HEK293 (cell line): Measurements from ENCODE around the gene BID.

Source experiments
- CTCF ChIA-PET: fragments of 350-600 bp; formaldehyde crosslinking; extraction: SDS; loops from one replicate; lab custom pipeline; 2021; ENCODE audit warnings: antibody characterized with exemption; lab: Yijun Ruan, JAX
- POLR2A ChIA-PET: fragments of 300-600 bp; formaldehyde crosslinking; extraction: SDS; loops from one replicate; lab custom pipeline; 2020; ENCODE audit warnings: antibody characterized with exemption, inconsistent platforms; lab: Yijun Ruan, JAX
- H3K27ac ChIP-seq: fragments of 200-500 bp; sonication (Bioruptor generic); 2 replicates; pipeline ENCODE4 v1.5.1; 2014; ENCODE audit warnings: low read depth, low read length, control low read depth, inconsistent platforms; ENCODE audit errors: extremely low read depth
- H3K36me3 ChIP-seq, 2 experiments: fragments of 200-500 bp in 1 of 2; sonication (Bioruptor generic) in 1 of 2; 1 replicate in 1 of 2; 2 replicates in 1 of 2; pipeline ENCODE4 v1.5.1; 2014 to 2017; ENCODE audit warnings: inconsistent platforms in 2 of 2, low read length in 2 of 2; ENCODE audit not compliant: control insufficient read depth in 2 of 2, insufficient read depth in 1 of 2
- H3K4me1 ChIP-seq: fragments of 200-500 bp; sonication (Bioruptor generic); 2 replicates; pipeline ENCODE4 v1.5.1; 2014; ENCODE audit warnings: mild to moderate bottlenecking, low read length, inconsistent platforms; ENCODE audit not compliant: control insufficient read depth, insufficient read depth
- H3K4me3 ChIP-seq: 2 replicates; pipeline ENCODE4 v1.5.1; 2011; ENCODE audit warnings: low read depth, mild to moderate bottlenecking, control low read depth, low read length, moderate library complexity
- H3K9me3 ChIP-seq: fragments of 200-500 bp; sonication (Bioruptor generic); 2 replicates; pipeline ENCODE4 v1.5.1; 2014; ENCODE audit warnings: low read depth, low read length, inconsistent platforms; ENCODE audit not compliant: control insufficient read depth, insufficient read depth
- IKZF3 ChIP-seq: fragments of 450-650 bp; IDR thresholded peaks from 2 replicates; pipeline ENCODE4 v1.5.0; 2018; ENCODE audit warnings: missing biosample characterization, mild to moderate bottlenecking, missing genetic modification characterization, moderate library complexity
- KLF16 ChIP-seq: fragments of 450-650 bp; formaldehyde crosslinking; IDR thresholded peaks from 2 replicates; pipeline ENCODE4 v1.5.1; 2017; ENCODE audit warnings: missing biosample characterization, missing genetic modification characterization
- ZBTB48 ChIP-seq: fragments of 450-650 bp; formaldehyde crosslinking; IDR thresholded peaks from 2 replicates; pipeline ENCODE4 v1.5.1; 2016; ENCODE audit warnings: missing biosample characterization, missing genetic modification characterization
- ZFHX2 ChIP-seq: fragments of 450-650 bp; formaldehyde crosslinking; conservative IDR thresholded peaks from 2 replicates; pipeline ENCODE4 v1.5.1; 2016; ENCODE audit warnings: missing biosample characterization, missing genetic modification characterization
- ZNF132 ChIP-seq: fragments of 450-650 bp; formaldehyde crosslinking; IDR thresholded peaks from 2 replicates; pipeline ENCODE4 v1.5.1; 2017; ENCODE audit warnings: missing biosample characterization, missing genetic modification characterization, borderline replicate concordance
- ZNF157 ChIP-seq: fragments of 450-650 bp; formaldehyde crosslinking; IDR thresholded peaks from 2 replicates; pipeline ENCODE4 v1.5.1; 2016; ENCODE audit warnings: missing biosample characterization, missing genetic modification characterization
- ZNF169 ChIP-seq: fragments of 450-650 bp; formaldehyde crosslinking; IDR thresholded peaks from 2 replicates; pipeline ENCODE4 v1.5.1; 2016; ENCODE audit warnings: missing biosample characterization, missing genetic modification characterization
- ZNF174 ChIP-seq: fragments of 450-650 bp; formaldehyde crosslinking; IDR thresholded peaks from 2 replicates; pipeline ENCODE4 v1.5.0; 2017; ENCODE audit warnings: missing biosample characterization, mild to moderate bottlenecking, missing genetic modification characterization
- ZNF221 ChIP-seq: fragments of 450-650 bp; formaldehyde crosslinking; IDR thresholded peaks from 2 replicates; pipeline ENCODE4 v1.5.1; 2017; ENCODE audit warnings: missing biosample characterization, missing genetic modification characterization, borderline replicate concordance
- ZNF223 ChIP-seq: fragments of 450-650 bp; formaldehyde crosslinking; IDR thresholded peaks from 2 replicates; pipeline ENCODE4 v1.5.1; 2016; ENCODE audit warnings: missing biosample characterization, missing genetic modification characterization
- ZNF274 ChIP-seq, 2 experiments: fragments of 200-500 bp in 1 of 2; fragments of 450-650 bp in 1 of 2; sonication (Bioruptor generic) in 1 of 2; formaldehyde crosslinking in 1 of 2; IDR thresholded peaks; 2 replicates each; pipeline versions ENCODE4 v1.5.1 to v1.6.1; 2014 to 2016; ENCODE audit warnings: borderline replicate concordance in 1 of 2, inconsistent platforms in 1 of 2, low read length in 1 of 2, missing biosample characterization in 1 of 2, missing genetic modification characterization in 1 of 2
- ZNF324 ChIP-seq: fragments of 450-650 bp; formaldehyde crosslinking; IDR thresholded peaks from 2 replicates; pipeline ENCODE4 v1.5.1; 2016; ENCODE audit warnings: missing biosample characterization, missing genetic modification characterization
- ZNF366 ChIP-seq: fragments of 450-650 bp; formaldehyde crosslinking; conservative IDR thresholded peaks from 2 replicates; pipeline ENCODE4 v1.5.1; 2016; ENCODE audit warnings: missing biosample characterization, missing genetic modification characterization
- ZNF391 ChIP-seq: fragments of 450-650 bp; formaldehyde crosslinking; IDR thresholded peaks from 2 replicates; pipeline ENCODE4 v1.5.1; 2016; ENCODE audit warnings: low read depth, missing biosample characterization, missing genetic modification characterization, borderline replicate concordance
- ZNF433 ChIP-seq: fragments of 450-650 bp; formaldehyde crosslinking; IDR thresholded peaks from 2 replicates; pipeline ENCODE4 v1.5.1; 2016; ENCODE audit warnings: missing biosample characterization, missing genetic modification characterization, low read depth
- ZNF610 ChIP-seq: fragments of 450-650 bp; formaldehyde crosslinking; IDR thresholded peaks from 2 replicates; pipeline ENCODE4 v1.5.1; 2016; ENCODE audit warnings: missing biosample characterization, missing genetic modification characterization, borderline replicate concordance
- ZNF626 ChIP-seq: fragments of 450-650 bp; sonication (Bioruptor Pico); formaldehyde crosslinking; IDR thresholded peaks from 2 replicates; pipeline ENCODE4 v1.5.1; 2018; ENCODE audit warnings: missing biosample characterization, missing genetic modification characterization, inconsistent platforms
- ZNF654 ChIP-seq: fragments of 450-650 bp; formaldehyde crosslinking; IDR thresholded peaks from 2 replicates; pipeline ENCODE4 v1.5.1; 2016; ENCODE audit warnings: low read depth, missing biosample characterization, missing genetic modification characterization
- ZNF777 ChIP-seq: fragments of 450-650 bp; formaldehyde crosslinking; IDR thresholded peaks from 2 replicates; pipeline ENCODE4 v1.5.1; 2017; ENCODE audit warnings: missing biosample characterization, missing genetic modification characterization, borderline replicate concordance
- ZNF792 ChIP-seq: fragments of 450-650 bp; formaldehyde crosslinking; IDR thresholded peaks from 2 replicates; pipeline ENCODE4 v1.5.1; 2016; ENCODE audit warnings: missing biosample characterization, missing genetic modification characterization
- TF ChIP-seq, protein P1 (sequence below): fragments of 450-650 bp; formaldehyde crosslinking; IDR thresholded peaks from 2 replicates; pipeline ENCODE4 v1.5.1; 2016; ENCODE audit warnings: missing biosample characterization, missing genetic modification characterization
- TF ChIP-seq, protein P2 (sequence below): fragments of 450-650 bp; formaldehyde crosslinking; IDR thresholded peaks from 2 replicates; pipeline ENCODE4 v1.5.1; 2016; ENCODE audit warnings: missing biosample characterization, missing genetic modification characterization
- TF ChIP-seq, protein P3 (sequence below): fragments of 450-650 bp; formaldehyde crosslinking; IDR thresholded peaks from 2 replicates; pipeline ENCODE4 v1.5.1; 2016; ENCODE audit warnings: missing biosample characterization, missing genetic modification characterization
- TF ChIP-seq, protein P4 (sequence below): fragments of 450-650 bp; formaldehyde crosslinking; IDR thresholded peaks from 2 replicates; pipeline ENCODE4 v1.5.1; 2016; ENCODE audit warnings: missing biosample characterization, missing genetic modification characterization, borderline replicate concordance
- TF ChIP-seq, protein P5 (sequence below): fragments of 450-650 bp; formaldehyde crosslinking; IDR thresholded peaks from 2 replicates; pipeline ENCODE4 v1.5.1; 2016; ENCODE audit warnings: missing biosample characterization, missing genetic modification characterization

The BID gene

DNA sequence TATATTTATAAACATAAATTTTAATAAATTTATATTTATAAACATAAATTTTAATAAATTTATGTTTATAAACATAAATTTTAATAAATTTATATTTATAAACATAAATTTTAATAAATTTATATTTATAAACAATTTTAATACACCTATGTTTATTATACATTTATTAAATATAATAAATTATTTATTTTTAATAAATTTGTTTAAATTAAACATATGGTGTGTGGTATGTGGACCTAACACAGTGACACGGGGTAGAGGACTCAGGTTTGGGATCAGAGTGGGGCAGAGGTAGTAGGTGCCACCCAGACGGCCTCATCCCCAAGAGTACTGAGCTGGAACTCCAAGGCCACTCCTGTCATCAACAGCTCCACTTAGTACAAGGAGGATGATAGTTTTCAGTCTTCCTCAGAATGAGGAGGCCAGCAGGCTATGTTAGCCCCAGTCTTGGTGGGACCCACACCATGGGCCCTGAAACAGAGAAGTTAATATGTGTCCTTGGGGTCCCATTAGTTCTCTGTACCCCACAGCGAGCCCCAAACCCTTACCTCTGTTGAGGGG, 46.7 kb upstream of the BID start:
- Histone ChIP-seq H3K4me1 (no peaks in the 10 kb centered on the region), H3K27ac (no peak overlapping the region), H3K9me3 (no peaks in the 10 kb centered on the region), H3K4me3 (no peak overlapping the region), H3K36me3 (peaks cover 5 to 45% of the 10 kb centered on the region in 2 experiments; a peak in 2 of 3 replicates)
- TF ChIP-seq ZNF610 (tag by site-specific recombination) (no peak), ZNF366 (tag by site-specific recombination) (no peak), ZNF626 (tag by site-specific recombination) (no peak), ZNF223 (tag by site-specific recombination) (no peak), ZNF433 (tag by site-specific recombination) (no peak), ZNF221 (tag by site-specific recombination) (no peak), ZNF324 (tag by site-specific recombination) (no peak), KLF16 (no peak), ZNF274 (IDR thresholded peaks at IDR 0.05; ENCODE audit: low read length) (no peak), ZNF274 (tag by site-specific recombination; IDR thresholded peaks at IDR 0.05; ENCODE audit: borderline replicate concordance) (no peak), ZBTB48 (no peak), ZNF169 (tag by site-specific recombination) (no peak)
- TF ChIP-seq, protein P1, sequence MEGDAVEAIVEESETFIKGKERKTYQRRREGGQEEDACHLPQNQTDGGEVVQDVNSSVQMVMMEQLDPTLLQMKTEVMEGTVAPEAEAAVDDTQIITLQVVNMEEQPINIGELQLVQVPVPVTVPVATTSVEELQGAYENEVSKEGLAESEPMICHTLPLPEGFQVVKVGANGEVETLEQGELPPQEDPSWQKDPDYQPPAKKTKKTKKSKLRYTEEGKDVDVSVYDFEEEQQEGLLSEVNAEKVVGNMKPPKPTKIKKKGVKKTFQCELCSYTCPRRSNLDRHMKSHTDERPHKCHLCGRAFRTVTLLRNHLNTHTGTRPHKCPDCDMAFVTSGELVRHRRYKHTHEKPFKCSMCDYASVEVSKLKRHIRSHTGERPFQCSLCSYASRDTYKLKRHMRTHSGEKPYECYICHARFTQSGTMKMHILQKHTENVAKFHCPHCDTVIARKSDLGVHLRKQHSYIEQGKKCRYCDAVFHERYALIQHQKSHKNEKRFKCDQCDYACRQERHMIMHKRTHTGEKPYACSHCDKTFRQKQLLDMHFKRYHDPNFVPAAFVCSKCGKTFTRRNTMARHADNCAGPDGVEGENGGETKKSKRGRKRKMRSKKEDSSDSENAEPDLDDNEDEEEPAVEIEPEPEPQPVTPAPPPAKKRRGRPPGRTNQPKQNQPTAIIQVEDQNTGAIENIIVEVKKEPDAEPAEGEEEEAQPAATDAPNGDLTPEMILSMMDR (tag by site-specific recombination): no peak
- TF ChIP-seq, protein P2, sequence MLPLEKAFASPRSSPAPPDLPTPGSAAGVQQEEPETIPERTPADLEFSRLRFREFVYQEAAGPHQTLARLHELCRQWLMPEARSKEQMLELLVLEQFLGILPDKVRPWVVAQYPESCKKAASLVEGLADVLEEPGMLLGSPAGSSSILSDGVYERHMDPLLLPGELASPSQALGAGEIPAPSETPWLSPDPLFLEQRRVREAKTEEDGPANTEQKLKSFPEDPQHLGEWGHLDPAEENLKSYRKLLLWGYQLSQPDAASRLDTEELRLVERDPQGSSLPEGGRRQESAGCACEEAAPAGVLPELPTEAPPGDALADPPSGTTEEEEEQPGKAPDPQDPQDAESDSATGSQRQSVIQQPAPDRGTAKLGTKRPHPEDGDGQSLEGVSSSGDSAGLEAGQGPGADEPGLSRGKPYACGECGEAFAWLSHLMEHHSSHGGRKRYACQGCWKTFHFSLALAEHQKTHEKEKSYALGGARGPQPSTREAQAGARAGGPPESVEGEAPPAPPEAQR: no peak
- TF ChIP-seq, protein P3, sequence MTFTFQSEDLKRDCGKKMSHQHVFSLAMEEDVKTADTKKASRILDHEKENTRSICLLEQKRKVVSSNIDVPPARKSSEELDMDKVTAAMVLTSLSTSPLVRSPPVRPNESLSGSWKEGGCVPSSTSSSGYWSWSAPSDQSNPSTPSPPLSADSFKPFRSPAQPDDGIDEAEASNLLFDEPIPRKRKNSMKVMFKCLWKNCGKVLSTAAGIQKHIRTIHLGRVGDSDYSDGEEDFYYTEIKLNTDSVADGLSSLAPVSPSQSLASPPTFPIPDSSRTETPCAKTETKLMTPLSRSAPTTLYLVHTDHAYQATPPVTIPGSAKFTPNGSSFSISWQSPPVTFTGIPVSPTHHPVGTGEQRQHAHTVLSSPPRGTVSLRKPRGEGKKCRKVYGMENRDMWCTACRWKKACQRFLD (tag by site-specific recombination): no peak
- ChIA-PET CTCF (interaction anchor here (0.6 to 1.5 kb wide), 7 partner anchors 9 to 263 kb away, joined by 3 to 5 read pairs (median 3); partner anchors contain the start of gene PEX26), POLR2A (no interaction called here)

DNA sequence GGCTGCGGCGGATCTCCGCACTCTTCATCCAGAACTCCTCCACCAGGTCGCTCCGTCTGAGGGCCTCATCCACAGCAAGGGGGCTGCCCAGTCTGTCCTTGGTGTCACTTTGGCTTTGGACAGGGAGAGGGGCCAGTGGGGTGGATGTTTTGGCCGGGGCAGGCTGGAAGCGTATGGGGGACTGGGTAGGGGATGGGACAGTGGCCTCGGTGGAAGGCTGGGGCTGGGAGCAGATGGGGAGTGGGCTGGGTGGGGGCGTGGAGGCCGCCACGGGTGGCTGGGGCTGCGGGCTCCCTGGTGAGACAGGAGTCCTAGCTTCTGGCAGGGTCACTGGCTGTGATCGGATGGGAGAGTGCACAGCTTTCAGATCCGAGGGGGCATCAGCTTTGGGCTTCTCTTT, 44.4 kb upstream of the BID start:
- H3K9me3 ChIP-seq: no peaks in the 10 kb centered on the region
- CTCF ChIA-PET: interaction anchor here (0.7 kb wide), 1 partner anchor 76 kb away, joined by 4 read pairs; no protein-coding TSS in a partner anchor
- no peak overlapping the region for H3K27ac ChIP-seq
- H3K4me3 ChIP-seq: no peak overlapping the region
- POLR2A ChIA-PET: no interaction called here
- H3K4me1 ChIP-seq: no peaks in the 10 kb centered on the region
- peaks cover 5 to 63% of the 10 kb centered on the region in 2 experiments; a peak in 2 of 3 replicates for H3K36me3 ChIP-seq
- no peak for TF ChIP-seq IKZF3 (tag by site-specific recombination)
- TF ChIP-seq ZFHX2: no peak
- no peak for TF ChIP-seq ZNF654 (tag by site-specific recombination)
- no peak for TF ChIP-seq ZNF132 (tag by site-specific recombination)
- TF ChIP-seq, protein P4, sequence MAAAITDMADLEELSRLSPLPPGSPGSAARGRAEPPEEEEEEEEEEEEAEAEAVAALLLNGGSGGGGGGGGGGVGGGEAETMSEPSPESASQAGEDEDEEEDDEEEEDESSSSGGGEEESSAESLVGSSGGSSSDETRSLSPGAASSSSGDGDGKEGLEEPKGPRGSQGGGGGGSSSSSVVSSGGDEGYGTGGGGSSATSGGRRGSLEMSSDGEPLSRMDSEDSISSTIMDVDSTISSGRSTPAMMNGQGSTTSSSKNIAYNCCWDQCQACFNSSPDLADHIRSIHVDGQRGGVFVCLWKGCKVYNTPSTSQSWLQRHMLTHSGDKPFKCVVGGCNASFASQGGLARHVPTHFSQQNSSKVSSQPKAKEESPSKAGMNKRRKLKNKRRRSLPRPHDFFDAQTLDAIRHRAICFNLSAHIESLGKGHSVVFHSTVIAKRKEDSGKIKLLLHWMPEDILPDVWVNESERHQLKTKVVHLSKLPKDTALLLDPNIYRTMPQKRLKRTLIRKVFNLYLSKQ: no peak
- no peak for TF ChIP-seq ZNF391 (tag by site-specific recombination)
- TF ChIP-seq, protein P5, sequence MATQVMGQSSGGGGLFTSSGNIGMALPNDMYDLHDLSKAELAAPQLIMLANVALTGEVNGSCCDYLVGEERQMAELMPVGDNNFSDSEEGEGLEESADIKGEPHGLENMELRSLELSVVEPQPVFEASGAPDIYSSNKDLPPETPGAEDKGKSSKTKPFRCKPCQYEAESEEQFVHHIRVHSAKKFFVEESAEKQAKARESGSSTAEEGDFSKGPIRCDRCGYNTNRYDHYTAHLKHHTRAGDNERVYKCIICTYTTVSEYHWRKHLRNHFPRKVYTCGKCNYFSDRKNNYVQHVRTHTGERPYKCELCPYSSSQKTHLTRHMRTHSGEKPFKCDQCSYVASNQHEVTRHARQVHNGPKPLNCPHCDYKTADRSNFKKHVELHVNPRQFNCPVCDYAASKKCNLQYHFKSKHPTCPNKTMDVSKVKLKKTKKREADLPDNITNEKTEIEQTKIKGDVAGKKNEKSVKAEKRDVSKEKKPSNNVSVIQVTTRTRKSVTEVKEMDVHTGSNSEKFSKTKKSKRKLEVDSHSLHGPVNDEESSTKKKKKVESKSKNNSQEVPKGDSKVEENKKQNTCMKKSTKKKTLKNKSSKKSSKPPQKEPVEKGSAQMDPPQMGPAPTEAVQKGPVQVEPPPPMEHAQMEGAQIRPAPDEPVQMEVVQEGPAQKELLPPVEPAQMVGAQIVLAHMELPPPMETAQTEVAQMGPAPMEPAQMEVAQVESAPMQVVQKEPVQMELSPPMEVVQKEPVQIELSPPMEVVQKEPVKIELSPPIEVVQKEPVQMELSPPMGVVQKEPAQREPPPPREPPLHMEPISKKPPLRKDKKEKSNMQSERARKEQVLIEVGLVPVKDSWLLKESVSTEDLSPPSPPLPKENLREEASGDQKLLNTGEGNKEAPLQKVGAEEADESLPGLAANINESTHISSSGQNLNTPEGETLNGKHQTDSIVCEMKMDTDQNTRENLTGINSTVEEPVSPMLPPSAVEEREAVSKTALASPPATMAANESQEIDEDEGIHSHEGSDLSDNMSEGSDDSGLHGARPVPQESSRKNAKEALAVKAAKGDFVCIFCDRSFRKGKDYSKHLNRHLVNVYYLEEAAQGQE (tag by site-specific recombination): no peak
- TF ChIP-seq ZNF777 (tag by site-specific recombination): no peak
- no peak for TF ChIP-seq ZNF174 (tag by site-specific recombination)
- no peak for TF ChIP-seq ZNF792 (tag by site-specific recombination)
- TF ChIP-seq ZNF157 (tag by site-specific recombination): no peak
